ENCODE results near the gene SAMD14.

- TF ChIP-seq CTCF (IDR thresholded peaks at IDR 0.05) (no peak), EZH2 (IDR thresholded peaks at IDR 0.05; ENCODE audit: borderline replicate concordance, insufficient read depth, low read depth, low read length, poor library complexity, severe bottlenecking) (no peak)
These were observed 26.7 kb downstream of the SAMD14 start for GRCh38 chr17:50103252-50103651.
